Measurements from ENCODE around the gene INSYN1. TPM values are rescaled to one million over a fixed set of nuclear protein-coding genes. Genes with fewer than 3 reads are reported as not detected.

INSYN1 gene
- total and polyA plus RNA-seq, 2 experiments from 2014 or later = 0.18 to 14.2 TPM

GRCh38 chr15:73722425-73722824, 30.7 kb downstream of the INSYN1 start:
- no peak for DNase-seq (ENCODE audit: low spot score)
- Mint-ChIP-seq H3K4me1 (peaks cover 11% of the 10 kb centered on the region), H3K9me3 (no peaks in the 10 kb centered on the region), H3K36me3 (ENCODE audit: low read depth) (no peaks in the 10 kb centered on the region), H3K4me3 (no peak overlapping the region), H3K27ac (no peak overlapping the region), H3K27me3 (ENCODE audit: insufficient read depth, low read depth, poor library complexity) (peaks cover 6% of the 10 kb centered on the region)
- ATAC-seq = no peak
- H3K27ac ChIP-seq (ENCODE audit: low read depth) = no peak overlapping the region
- H3K27me3 ChIP-seq (ENCODE audit: insufficient read depth) = no peaks in the 10 kb centered on the region
- no peak for TF ChIP-seq CTCF (conservative IDR thresholded peaks at IDR 0.05; ENCODE audit: low read depth in 2 of 2)
- no peak for TF ChIP-seq CREB1 (CRISPR knock-in tag; IDR thresholded peaks at IDR 0.05; ENCODE audit: low read depth)
- no peak for TF ChIP-seq POLR2AphosphoS5 (IDR thresholded peaks at IDR 0.05; ENCODE audit: low read depth)
- no peak for TF ChIP-seq NANOG (IDR thresholded peaks at IDR 0.05; ENCODE audit: borderline replicate concordance)
- no peak for TF ChIP-seq JUNB (IDR thresholded peaks at IDR 0.05; ENCODE audit: unreplicated experiment)
- no peak for TF ChIP-seq EZH2 (IDR thresholded peaks at IDR 0.05; ENCODE audit: low read depth, unreplicated experiment)
- TF ChIP-seq STAT1 (IDR thresholded peaks at IDR 0.05; ENCODE audit: unreplicated experiment) = no peak
- TF ChIP-seq REST (IDR thresholded peaks at IDR 0.05; ENCODE audit: unreplicated experiment) = no peak
- no peak for TF ChIP-seq ETS1 (IDR thresholded peaks at IDR 0.05)
- TF ChIP-seq EZH2phosphoT487 (IDR thresholded peaks at IDR 0.05; ENCODE audit: unreplicated experiment) = no peak
- no peak for TF ChIP-seq ZNF114 (CRISPR knock-in tag; IDR thresholded peaks at IDR 0.05)
- no peak for TF ChIP-seq ZNF462 (CRISPR knock-in tag; IDR thresholded peaks at IDR 0.05)
- TF ChIP-seq ZNF331 (CRISPR knock-in tag; IDR thresholded peaks at IDR 0.05; ENCODE audit: low read depth) = no peak
- H3K4me2 ChIP-seq = no peak overlapping the region
- H3K4me1 ChIP-seq (ENCODE audit: insufficient read depth) = no peaks in the 10 kb centered on the region
- no peaks in the 10 kb centered on the region for H3F3A ChIP-seq (replicated peaks; ENCODE audit: low read depth)
- no peaks in the 10 kb centered on the region for H3K9me2 ChIP-seq (ENCODE audit: insufficient read depth)
- H3K36me3 ChIP-seq (ENCODE audit: insufficient read depth) = no peaks in the 10 kb centered on the region
- no peak overlapping the region for H3K4me3 ChIP-seq
- H2AFZ ChIP-seq = no peak overlapping the region
- no peaks in the 10 kb centered on the region for H4K20me1 ChIP-seq (replicated peaks; ENCODE audit: insufficient read depth)
- H3K79me2 ChIP-seq (replicated peaks; ENCODE audit: insufficient read depth) = no peaks in the 10 kb centered on the region
